AG09309 (cell line): Measurements from ENCODE around the gene TGM3.

ENCODE experiments used
- DNase-seq: peaks from one replicate; pipeline ENCODE4 v3.0.0-alpha.2; 2010; ENCODE audit warnings: low read depth
- H3K4me3 ChIP-seq: 2 replicates; pipeline ENCODE4 v1.5.1; 2011; ENCODE audit warnings: mild to moderate bottlenecking, low read depth, low read length, moderate library complexity; ENCODE audit not compliant: control insufficient read depth
- TF ChIP-seq, protein P1 (sequence below): IDR thresholded peaks from 2 replicates; pipeline ENCODE4 v1.5.1; 2011; ENCODE audit warnings: mild to moderate bottlenecking, low read depth, low read length, inconsistent platforms; ENCODE audit not compliant: insufficient read depth, control insufficient read depth; ENCODE audit errors: missing control alignments

TGM3 gene

DNA sequence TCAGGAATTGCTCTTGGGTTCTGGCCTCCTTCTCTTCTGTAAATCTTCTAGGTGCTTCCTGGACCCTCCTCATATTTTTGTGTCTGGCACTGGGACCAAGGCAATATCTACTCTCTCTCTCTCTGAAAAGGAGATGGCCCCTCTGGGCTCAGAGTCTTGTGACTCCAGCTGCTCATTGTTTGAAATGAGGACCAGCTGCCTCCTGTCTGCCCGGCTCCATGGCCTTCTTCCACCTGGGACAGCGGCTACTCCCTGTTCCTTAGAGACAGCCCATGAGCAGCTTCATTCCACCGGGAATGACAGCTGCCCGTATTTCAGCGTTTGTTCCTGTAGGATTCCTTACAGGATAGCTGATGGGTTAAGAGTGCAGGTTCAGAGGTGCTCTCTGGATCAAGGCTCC, 2.9 kb downstream of the TGM3 start:
- DNase-seq = no peak
- H3K4me3 ChIP-seq = no peak overlapping the region
- TF ChIP-seq, protein P1, sequence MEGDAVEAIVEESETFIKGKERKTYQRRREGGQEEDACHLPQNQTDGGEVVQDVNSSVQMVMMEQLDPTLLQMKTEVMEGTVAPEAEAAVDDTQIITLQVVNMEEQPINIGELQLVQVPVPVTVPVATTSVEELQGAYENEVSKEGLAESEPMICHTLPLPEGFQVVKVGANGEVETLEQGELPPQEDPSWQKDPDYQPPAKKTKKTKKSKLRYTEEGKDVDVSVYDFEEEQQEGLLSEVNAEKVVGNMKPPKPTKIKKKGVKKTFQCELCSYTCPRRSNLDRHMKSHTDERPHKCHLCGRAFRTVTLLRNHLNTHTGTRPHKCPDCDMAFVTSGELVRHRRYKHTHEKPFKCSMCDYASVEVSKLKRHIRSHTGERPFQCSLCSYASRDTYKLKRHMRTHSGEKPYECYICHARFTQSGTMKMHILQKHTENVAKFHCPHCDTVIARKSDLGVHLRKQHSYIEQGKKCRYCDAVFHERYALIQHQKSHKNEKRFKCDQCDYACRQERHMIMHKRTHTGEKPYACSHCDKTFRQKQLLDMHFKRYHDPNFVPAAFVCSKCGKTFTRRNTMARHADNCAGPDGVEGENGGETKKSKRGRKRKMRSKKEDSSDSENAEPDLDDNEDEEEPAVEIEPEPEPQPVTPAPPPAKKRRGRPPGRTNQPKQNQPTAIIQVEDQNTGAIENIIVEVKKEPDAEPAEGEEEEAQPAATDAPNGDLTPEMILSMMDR = no peak

DNA sequence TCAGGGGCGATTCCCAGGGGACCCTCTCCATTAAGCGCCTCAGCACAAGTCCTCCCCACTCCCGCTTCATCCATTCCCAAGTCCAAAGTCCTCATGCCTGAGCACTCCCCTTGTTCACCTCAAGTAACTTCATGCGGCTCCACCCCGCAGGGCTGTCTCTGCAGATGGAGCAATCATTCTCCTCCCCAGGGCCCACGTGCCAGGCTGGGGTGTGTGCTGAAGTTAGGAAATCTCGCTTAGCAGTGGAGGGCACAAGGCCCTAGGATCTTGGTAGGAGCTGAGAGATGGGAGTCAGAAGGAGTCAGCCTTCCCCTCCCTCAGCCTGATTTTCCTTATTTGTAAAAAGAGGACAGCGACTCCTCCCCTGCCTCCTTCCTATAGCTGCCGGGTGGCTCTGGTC, 3.5 kb downstream of the TGM3 start:
- H3K4me3 ChIP-seq = no peak overlapping the region
- no peak for DNase-seq
- TF ChIP-seq, protein P1 = no peak

DNA sequence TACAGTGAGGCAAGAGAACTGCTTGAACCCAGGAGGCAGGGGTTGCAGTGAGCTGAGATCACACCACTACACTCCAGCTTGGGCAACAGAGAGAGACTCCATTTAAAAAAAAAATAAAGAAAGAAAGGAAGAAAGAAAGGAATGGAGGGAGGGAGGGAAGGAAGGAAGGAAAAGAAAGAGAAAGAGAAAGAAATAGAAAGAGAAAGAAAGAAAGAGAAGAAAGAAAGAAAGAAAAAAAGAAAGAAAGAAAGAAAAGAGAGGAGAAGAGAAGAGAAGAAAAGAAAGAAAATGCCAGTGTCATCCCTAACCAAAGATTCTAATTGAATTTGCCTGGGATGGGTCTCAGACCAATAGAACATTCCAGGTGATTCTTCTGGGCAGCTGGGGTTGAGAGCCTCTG, 4.2 kb downstream of the TGM3 start:
- no peak for DNase-seq
- TF ChIP-seq, protein P1 = no peak
- no peak overlapping the region for H3K4me3 ChIP-seq

DNA sequence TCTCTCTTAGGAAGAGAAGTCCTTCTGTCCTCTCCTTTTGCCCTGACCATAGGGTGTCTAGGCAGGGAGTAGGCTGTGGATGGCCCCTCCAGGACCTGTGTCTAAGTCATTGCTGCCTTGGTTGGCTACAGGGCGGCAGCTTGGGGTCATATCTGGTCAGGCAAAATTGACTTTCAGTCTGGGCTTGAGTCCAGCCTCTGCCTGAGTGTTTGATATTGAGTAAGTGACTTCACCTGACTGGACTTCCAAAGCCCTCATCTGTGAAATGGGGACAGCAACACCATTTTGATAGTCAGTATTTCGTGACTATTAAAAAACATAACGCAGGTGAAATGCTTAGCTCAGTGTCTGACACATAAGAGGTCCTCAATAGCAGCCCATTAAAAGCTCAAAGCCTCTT, 4.6 kb downstream of the TGM3 start:
- TF ChIP-seq, protein P1 = no peak
- DNase-seq = no peak
- H3K4me3 ChIP-seq = no peak overlapping the region

DNA sequence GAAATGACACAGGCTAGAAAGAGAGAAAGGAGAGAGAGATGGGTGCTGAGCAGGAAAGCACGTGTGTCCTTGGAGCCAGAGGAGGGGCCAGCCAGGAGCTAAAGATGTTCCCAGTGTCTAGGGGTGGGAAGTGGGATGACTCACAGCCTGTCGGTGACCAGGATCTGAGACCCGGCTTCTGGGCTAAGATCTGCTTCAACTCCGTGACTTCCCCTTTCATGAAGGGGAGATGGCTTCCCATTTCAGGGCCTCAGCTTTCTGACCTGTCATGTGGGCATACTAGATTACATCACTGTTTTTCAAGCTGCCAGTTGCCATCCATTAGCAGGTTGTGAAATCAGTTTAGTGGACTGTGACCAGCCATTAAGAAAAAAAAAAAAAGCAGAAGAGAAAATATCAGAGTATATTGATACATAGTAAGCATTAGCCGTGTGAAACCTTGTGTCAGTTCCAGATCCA, 5.4 kb downstream of the TGM3 start:
- H3K4me3 ChIP-seq = no peak overlapping the region
- TF ChIP-seq, protein P1 = no peak
- no peak for DNase-seq

DNA sequence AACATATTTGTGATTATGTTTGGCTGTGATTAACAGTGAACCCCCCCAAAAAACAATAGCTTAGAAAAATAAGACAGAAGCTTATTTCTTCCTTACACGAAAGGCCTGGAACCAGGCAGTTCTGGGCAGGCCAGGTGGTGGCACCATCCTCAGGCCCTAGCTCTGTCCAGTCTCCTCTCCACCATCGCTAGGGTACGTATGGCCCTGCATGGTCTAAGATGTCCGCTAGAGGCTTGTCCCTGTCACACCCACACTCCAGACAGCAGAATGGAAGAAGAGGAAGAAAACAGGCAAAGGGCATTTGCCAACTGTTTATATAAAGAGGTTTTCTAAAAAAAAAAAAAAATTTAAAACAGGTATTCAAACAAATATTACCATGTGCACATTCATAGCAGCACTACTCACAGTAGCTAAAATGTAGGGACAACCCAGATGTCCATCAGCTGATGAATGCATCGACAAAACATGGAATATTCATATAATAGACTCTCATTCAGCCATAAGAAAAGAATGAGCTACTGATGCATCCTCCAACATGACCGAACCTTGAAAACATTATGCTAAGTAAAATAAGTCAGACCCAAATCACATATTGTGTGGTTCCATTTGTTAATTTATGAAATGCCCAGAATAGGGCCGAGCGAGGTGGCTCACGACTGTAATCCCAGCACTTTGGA, 6.7 kb downstream of the TGM3 start:
- no peak for DNase-seq
- TF ChIP-seq, protein P1 = no peak
- no peak overlapping the region for H3K4me3 ChIP-seq
